Dedifferentiated amniotic fluid mesenchymal stem cell (primary cell): ENCODE data around the gene STRA8.
A peak's percentile ranks its signal among the peaks of the same experiment; 100 is the strongest.
"Not testable (repeated sequence)": the region's sequence is repeated elsewhere in the genome, so short reads cannot be mapped to it uniquely, and the experiment has no call there.

Experiments used
- DNase-seq: peaks from one replicate; pipeline ENCODE4 v3.0.0-alpha.2; 2016; ENCODE audit errors: extremely low spot score

STRA8 gene

GRCh38 chr7:135204876-135205275, 28.8 kb upstream of the STRA8 start:
- no peak for DNase-seq

- DNase-seq = no peak
Observed at GRCh38 chr7:135205850-135206249, 27.8 kb upstream of the STRA8 start.

GRCh38 chr7:135206941-135207391, 26.7 kb upstream of the STRA8 start:
- DNase-seq = no peak

- DNase-seq = no peak
Observed at GRCh38 chr7:135207406-135208101, 26.1 kb upstream of the STRA8 start.

DNA sequence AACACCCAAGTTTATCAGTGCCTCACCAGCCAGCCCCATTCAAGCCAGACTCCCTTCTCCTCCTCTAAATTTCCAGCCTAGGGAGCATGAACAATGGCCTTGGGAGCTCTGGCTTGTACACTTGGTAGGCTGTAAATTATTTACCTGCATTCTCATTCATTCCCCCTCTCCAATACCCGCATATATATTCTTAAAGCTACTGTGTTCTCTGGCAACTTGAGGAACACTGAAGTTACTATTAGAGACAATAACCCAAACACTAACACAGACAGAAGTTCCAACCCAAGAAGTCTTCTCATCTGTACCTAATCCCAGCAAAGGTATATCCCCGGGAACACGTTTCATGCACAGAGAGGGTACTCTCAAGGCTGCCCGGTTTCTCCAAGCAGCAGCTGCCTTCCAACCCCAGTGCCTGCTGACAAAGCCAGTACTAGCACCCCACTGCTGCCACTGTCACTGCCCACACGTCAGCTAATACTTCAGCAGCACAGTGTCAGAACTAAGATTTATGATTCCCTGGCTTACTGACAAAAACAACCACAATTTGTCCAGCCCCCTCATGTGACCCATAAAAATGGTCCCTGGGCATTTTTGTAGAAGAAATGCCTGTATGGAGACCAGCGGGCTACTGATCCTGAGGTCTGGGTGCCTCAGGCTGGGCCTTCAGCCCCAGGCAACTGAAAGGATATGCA, 25.4 kb upstream of the STRA8 start:
- DNase-seq = no peak

GRCh38 chr7:135209225-135209834, 24.3 kb upstream of the STRA8 start:
- no peak for DNase-seq

DNA sequence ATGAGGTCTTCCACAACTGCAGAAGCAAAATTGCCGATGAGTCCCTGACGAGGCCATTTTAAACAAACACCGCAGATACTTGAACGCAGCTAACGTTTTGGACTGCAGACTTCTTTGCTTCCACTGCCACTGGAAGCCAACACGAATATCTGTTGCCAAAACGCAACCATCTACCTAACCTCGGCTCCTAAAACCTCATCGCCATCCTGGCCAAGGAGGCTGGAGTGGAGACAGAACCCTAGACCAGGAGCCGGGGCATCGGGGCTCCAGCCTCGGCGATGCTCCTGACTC, 22.8 kb upstream of the STRA8 start:
- no peak for DNase-seq

DNA sequence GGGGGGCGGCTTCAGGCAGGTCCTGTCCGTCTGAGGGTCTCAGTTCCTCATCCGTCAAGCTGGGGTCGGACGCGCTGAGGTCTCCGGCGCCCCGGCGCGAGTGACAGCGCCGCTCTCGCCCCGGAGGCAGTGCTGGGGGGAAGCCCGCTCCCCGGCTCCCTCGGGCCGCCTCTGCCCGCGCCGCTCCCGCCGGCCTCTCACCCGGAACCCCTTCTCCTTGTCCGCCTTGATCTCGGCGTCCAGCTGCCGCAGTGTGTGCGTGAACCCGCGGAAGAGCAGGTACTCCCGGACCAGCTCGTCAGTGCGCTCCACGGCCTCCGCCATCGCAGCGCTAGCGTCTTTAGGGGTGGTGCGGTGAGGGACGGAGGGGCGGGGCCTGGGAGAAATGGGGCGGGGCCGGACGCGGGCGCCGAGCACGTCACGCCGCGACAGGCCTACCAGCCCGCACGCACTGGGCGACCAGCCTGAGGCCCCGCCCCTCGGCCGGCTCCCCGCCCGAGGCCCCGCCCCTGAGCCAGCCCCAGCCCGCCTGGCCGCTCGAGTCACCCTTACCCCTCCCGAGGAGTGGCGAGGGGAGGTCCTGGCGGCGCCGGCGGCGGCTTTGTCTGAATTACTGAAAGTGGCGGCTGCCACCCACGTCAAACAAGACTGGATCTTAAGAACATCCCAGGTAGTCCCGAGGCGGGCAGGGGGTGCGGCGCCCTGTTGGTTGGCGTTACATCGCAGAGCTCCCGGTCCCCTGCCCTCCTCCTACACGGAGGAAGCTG, 22.3 kb upstream of the STRA8 start, which contains the start of gene WDR91:
Gene WDR91 (minus strand): TSS at position 348 of the 767 bp plus-strand sequence. CDS start 24 bp downstream, at position 324.
- DNase-seq = peak; percentile 86

GRCh38 chr7:135211946-135212685, 21.5 kb upstream of the STRA8 start:
- peak; percentile 20 for DNase-seq

DNA sequence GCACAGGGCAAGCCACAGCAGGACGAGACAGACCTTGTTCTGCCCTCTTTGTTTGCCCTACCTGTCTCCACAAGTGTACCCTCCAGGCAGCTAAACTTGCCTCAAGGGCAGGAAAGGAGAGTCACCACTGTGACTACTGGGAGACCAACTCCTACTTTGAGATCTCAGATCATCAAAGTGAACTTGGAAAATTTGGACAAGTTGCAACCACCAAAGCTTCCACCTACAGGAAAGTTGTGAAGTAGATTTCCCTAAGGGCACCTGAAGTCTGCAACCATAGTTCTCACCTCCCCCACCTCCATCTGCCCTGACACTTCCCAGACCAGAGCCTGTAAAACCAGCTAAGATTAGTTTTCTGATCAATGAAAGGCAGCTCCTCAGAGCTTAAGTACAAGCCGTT, 19.8 kb upstream of the STRA8 start:
- DNase-seq = no peak

DNA sequence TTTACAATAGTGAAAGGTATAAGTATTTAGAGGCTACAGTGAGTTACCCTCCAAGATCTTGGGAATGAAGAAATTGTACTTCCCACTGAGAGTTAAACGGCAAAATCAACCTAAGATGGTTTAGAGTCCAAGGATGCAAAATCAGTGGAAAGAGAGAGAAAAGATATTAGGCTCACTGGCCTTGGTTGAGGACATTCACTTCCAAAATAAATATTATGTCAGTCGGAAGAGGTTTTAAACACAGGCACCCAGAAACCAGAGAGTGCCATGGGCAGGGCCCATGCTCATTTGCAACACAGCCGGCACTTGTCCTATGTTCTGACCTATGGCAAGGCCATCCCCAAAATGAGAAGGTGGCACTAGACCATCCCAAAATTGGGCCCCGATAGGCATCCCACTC, 18.5 kb upstream of the STRA8 start:
- DNase-seq = no peak

DNA sequence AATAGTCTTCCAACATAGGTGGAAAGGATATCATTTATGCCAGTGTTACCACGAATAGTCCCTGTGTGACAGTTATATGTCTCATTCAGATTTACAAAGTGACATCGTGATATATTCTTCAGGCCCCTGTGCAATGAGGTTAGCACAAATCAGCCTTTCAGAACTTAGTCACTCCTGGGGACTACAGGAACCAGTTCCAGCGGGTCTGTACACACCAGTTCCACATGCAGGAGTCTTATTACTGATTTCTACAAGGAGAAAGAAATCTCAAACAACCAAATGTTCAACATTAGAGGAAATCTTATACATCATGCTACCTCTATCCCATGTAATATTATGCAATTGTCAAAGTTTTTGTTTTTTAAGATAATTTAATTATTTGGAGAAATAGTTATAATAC, 17.9 kb upstream of the STRA8 start:
- DNase-seq = no peak

DNA sequence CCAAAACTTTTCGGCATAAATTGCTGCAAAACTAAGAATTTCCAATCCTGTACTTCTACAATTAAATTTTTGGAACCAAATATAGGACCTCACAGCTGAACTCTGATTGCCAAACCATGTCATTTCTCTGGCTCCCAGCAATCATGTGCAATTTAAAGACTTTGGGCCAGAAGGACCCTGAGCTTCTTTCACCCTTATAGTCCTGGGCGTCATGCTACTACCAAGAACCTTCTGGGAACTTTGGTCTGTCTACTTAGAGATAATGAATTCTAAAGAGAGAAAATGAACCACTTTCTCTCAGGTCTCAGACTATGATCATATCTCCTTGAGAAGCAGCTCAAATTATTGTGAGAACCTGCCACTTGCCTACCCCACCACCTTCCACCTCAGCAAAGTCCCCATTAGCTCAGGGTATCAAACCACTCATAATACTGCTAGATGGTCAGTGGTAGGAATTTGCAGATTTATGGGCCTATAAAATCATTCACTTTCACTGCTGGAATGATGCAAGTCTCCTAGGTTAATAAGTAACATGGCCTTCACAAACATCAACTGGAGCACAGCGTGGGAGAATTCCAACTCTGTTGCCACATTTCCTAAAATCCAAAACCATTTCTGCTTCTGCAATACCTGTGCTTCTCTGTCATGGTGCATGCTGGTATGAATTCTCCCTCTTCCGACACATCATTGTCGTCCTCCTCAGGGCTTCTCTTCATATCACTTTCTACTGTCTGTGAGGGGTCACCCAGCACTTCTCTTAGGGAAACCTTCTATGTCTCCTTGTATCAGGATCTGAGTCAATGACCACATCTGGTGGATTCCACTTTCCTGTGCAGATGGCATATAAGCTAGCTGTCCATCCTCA, 15.8 kb upstream of the STRA8 start:
- DNase-seq = no peak

GRCh38 chr7:135224027-135224426, 9.6 kb upstream of the STRA8 start:
- DNase-seq = no peak

GRCh38 chr7:135231686-135232085, 2.0 kb upstream of the STRA8 start:
- no peak for DNase-seq

GRCh38 chr7:135232087-135232486, 1.6 kb upstream of the STRA8 start:
- no peak for DNase-seq

GRCh38 chr7:135232720-135233119, 918 bp upstream of the STRA8 start:
- no peak for DNase-seq

DNA sequence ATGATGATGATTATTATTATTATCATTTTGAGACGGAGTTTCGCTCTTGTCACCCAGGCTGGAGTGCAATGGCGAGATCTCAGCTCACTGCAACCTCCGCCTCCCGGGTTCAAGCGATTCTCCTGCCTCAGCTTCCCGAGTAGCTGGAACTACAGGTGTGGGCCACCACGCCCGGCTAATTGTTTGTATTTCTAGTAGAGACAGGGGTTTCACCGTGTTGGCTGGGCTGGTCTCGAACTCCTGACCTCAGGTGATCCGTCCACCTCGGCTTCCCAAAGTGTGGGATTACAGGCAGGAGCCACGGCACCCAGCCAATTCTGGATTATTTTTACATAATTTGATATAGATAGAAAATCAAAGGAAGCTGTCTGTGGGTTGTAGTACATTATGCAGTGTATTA, 457 bp downstream of the STRA8 start:
- DNase-seq = not testable (repeated sequence)

- DNase-seq = no peak
Observed at GRCh38 chr7:135234727-135235126, 1.1 kb downstream of the STRA8 start.

GRCh38 chr7:135235841-135236240, 2.2 kb downstream of the STRA8 start:
- no peak for DNase-seq

DNA sequence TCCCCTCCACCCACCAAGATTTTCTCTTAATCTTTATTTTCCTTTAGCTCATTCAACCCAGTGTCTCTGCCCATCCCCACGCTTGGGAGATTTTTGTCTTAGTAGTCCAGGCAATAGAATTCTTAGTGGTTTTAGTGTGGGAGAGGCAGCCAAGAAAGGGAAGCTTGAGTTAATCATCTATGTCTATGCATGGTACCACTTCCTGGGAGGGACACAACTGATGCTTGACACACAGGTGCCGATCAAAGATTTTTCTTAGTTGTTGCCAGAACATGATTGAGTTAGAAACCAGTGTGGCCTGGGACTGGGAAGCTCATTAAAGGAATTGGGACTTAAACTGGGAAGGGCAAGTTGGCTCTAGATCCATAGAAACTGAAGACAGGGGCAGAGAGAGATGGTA, 3.1 kb downstream of the STRA8 start:
- no peak for DNase-seq
